ENCODE results near the gene GTF2IRD2. TPM values are rescaled to one million over a fixed set of nuclear protein-coding genes. Genes with fewer than 3 reads are reported as not detected.
"Not testable (repeated sequence)": the region's sequence is repeated elsewhere in the genome, so short reads cannot be mapped to it uniquely, and the experiment has no call there.

GTF2IRD2 gene
- total and polyA plus RNA-seq, 4 experiments from 2014 or later, result 12.2 to 35.9 (median 23.9) TPM

DNA sequence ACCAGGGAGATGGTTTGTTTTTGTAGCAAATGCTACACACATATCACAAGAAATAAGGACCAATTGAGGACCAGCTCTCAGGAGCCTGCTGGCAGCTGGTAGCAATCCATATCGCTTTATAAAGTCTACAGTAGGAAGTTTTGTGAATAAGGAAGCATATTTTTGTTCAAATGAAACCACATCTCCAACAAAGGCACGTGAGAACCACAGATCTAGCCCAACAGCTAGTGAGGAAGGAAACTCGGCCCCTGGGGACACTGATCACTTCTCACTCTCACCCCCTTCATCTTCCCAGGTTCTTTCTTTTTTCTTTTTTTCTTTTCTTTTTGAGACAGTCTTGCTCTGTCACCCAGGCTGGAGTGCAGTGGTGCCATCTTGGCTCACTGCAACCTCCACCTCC lies 35.5 kb downstream of the GTF2IRD2 start:
- H3K27me3 ChIP-seq (ENCODE audit: insufficient read depth, low read length); H3K36me3 Mint-ChIP-seq; H3K4me1 Mint-ChIP-seq; H3K36me3 ChIP-seq (ENCODE audit: insufficient read depth, low read length); H3K9me3 ChIP-seq (ENCODE audit: control insufficient read depth in 1 of 2, low read length in 2 of 2); H3K4me3 ChIP-seq (ENCODE audit: low read length in 2 of 2); H3K9me3 Mint-ChIP-seq; H3K27me3 Mint-ChIP-seq; intact Hi-C loops (cut with micrococcal nuclease); CTCF ChIA-PET (ENCODE audit: partially characterized antibody); H3K4me3 Mint-ChIP-seq; DNase-seq; H3K27ac Mint-ChIP-seq; H3K4me1 ChIP-seq (ENCODE audit: insufficient read depth, low read length); POLR2A ChIA-PET (ENCODE audit: partially characterized antibody); H3K27ac ChIP-seq (ENCODE audit: low read depth, low read length): not testable (repeated sequence)

DNA sequence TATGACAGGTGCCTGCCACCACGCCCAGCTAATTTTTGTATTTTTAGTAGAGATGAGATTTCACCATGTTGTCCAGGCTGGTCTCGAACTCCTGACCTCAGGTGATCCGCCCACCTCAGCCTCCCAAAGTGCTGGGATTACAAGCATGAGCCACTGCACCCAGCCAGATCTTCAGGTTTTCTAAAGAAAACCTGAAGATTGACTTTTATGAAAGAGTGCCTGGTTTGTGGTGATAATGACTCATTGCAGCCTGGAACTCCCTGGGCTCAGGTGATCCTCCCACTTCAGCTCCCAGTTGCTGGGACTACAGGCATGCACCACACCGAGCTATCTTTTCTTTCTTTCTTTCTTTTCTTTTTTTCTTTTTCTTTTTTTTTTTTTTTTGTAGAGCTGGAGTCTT lies 52.8 kb downstream of the GTF2IRD2 start:
- DNase-seq; H3K27ac ChIP-seq (ENCODE audit: low read depth, low read length); intact Hi-C loops (cut with micrococcal nuclease); H3K9me3 Mint-ChIP-seq; H3K36me3 ChIP-seq (ENCODE audit: insufficient read depth, low read length); CTCF ChIA-PET (ENCODE audit: partially characterized antibody); H3K4me3 ChIP-seq (ENCODE audit: low read length in 2 of 2); H3K36me3 Mint-ChIP-seq; H3K4me1 Mint-ChIP-seq; H3K4me1 ChIP-seq (ENCODE audit: insufficient read depth, low read length); H3K27me3 Mint-ChIP-seq; H3K27me3 ChIP-seq (ENCODE audit: insufficient read depth, low read length); H3K4me3 Mint-ChIP-seq; POLR2A ChIA-PET (ENCODE audit: partially characterized antibody); H3K9me3 ChIP-seq (ENCODE audit: control insufficient read depth in 1 of 2, low read length in 2 of 2); H3K27ac Mint-ChIP-seq: not testable (repeated sequence)

DNA sequence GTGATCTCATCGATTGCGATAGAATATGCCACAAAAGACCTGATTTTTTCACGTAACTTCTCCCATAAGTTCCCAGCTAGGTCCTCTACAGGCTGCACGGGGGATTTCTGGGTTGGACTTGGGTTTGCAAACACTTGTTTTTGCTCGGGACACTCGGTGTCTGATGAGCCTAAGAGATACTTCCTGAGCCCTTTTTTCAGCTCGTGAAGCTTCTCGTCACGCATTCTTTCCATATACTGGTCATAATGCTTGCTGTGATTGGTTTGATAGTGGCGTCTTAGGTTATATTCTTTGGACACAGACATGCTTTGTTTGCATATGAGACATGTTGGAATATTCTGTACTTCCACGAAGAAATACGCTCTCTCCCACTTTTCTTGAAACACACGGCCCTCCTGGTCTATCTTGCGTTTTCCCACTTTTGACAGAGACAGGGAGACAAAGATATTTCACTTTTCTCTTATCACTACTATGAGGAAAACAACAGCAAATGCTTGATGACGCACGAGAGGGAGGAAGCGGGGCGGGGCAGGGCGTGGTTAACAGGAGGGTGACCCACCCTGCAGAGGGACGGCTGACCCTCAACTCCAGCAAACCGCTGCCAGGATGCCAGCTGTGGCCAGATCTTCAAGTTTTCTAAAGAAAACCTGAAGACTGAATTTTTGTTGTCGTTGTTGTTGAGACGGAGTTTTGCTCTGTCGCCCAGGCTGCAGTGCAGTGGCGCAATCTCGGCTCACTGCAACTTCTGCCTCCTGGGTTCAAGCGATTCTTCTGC lies 53.4 kb downstream of the GTF2IRD2 start:
- H3K27me3 ChIP-seq (ENCODE audit: insufficient read depth, low read length); POLR2A ChIA-PET (ENCODE audit: partially characterized antibody); H3K27me3 Mint-ChIP-seq; H3K4me3 Mint-ChIP-seq; intact Hi-C loops (cut with micrococcal nuclease); H3K4me1 Mint-ChIP-seq; H3K9me3 ChIP-seq (ENCODE audit: control insufficient read depth in 1 of 2, low read length in 2 of 2); H3K4me3 ChIP-seq (ENCODE audit: low read length in 2 of 2); H3K36me3 Mint-ChIP-seq; H3K9me3 Mint-ChIP-seq; H3K36me3 ChIP-seq (ENCODE audit: insufficient read depth, low read length); H3K27ac ChIP-seq (ENCODE audit: low read depth, low read length); H3K4me1 ChIP-seq (ENCODE audit: insufficient read depth, low read length); H3K27ac Mint-ChIP-seq; CTCF ChIA-PET (ENCODE audit: partially characterized antibody); DNase-seq: not testable (repeated sequence)

DNA sequence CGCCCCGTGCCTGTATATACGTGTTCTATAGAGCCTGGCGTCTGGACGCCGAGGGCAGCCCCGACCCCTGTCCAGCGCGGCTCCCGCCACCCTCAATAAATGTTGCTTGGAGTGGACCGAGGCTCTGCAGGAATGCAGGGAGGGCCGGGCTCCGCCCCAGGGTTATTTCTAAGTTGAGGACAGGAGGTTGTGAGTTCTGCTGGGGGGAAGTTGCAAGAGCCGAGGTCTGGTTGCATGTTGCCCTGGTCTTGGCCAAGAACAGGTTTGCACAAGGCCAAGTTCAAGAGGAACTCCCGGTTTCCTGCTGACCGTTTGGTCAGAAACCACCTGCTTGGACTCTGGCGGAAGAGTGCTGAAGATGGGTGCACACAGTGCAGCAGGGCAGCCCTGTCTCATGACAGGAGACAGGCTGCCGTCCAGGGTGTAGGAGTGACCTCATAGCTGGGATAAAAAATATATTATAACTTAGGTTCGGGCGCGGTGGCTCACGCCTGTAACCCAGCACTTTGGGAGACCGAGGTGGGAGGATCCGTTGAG lies 62.1 kb downstream of the GTF2IRD2 start:
- H3K27ac Mint-ChIP-seq; H3K4me3 ChIP-seq (ENCODE audit: low read length in 2 of 2); H3K27ac ChIP-seq (ENCODE audit: low read depth, low read length); H3K9me3 Mint-ChIP-seq; DNase-seq; H3K36me3 Mint-ChIP-seq; intact Hi-C loops (cut with micrococcal nuclease); H3K4me3 Mint-ChIP-seq; H3K4me1 ChIP-seq (ENCODE audit: insufficient read depth, low read length); H3K27me3 Mint-ChIP-seq; H3K36me3 ChIP-seq (ENCODE audit: insufficient read depth, low read length); H3K9me3 ChIP-seq (ENCODE audit: control insufficient read depth in 1 of 2, low read length in 2 of 2); POLR2A ChIA-PET (ENCODE audit: partially characterized antibody); H3K27me3 ChIP-seq (ENCODE audit: insufficient read depth, low read length); H3K4me1 Mint-ChIP-seq; CTCF ChIA-PET (ENCODE audit: partially characterized antibody): not testable (repeated sequence)

- CTCF ChIA-PET (ENCODE audit: partially characterized antibody); H3K36me3 ChIP-seq (ENCODE audit: insufficient read depth, low read length); intact Hi-C loops (cut with micrococcal nuclease); H3K4me1 ChIP-seq (ENCODE audit: insufficient read depth, low read length); POLR2A ChIA-PET (ENCODE audit: partially characterized antibody); H3K4me1 Mint-ChIP-seq; H3K27me3 ChIP-seq (ENCODE audit: insufficient read depth, low read length); H3K27me3 Mint-ChIP-seq; H3K9me3 Mint-ChIP-seq; H3K36me3 Mint-ChIP-seq; H3K27ac Mint-ChIP-seq; H3K9me3 ChIP-seq (ENCODE audit: control insufficient read depth in 1 of 2, low read length in 2 of 2); H3K27ac ChIP-seq (ENCODE audit: low read depth, low read length); H3K4me3 ChIP-seq (ENCODE audit: low read length in 2 of 2): not testable (repeated sequence)
- peak overlapping the region in 5 of 8 donors; percentile 61 to 77 (median 74) for H3K4me3 Mint-ChIP-seq
- DNase-seq, result peak; percentile 96 to 100 (median 96)
Observed at GRCh38 chr7:74788369-74789150, 62.8 kb downstream of the GTF2IRD2 start.

- intact Hi-C loops (cut with micrococcal nuclease); H3K4me1 Mint-ChIP-seq; H3K27me3 Mint-ChIP-seq: not testable (repeated sequence)
Observed at GRCh38 chr7:74783595-74783994, 67.8 kb downstream of the GTF2IRD2 start.

DNA sequence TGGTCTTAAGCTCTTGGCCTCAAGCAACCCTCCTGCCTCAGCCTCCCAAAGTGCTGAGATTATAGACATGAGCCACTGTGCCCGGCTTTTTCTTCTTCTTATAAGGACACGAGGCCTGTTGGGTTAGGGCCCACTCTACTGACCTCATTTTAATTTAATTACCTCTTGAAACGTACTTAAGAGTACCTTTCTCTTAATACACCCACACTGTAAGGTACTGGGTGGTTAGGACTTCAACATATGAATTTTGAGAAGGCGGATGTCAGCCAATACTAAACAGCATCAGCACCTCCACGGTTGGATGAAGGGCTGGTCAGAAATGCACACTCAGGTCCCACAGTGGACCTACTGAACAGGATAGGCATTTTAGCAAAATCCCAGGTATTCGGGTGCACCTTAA lies 69.7 kb downstream of the GTF2IRD2 start:
- CTCF ChIA-PET (ENCODE audit: partially characterized antibody); POLR2A ChIA-PET (ENCODE audit: partially characterized antibody); H3K4me3 Mint-ChIP-seq; H3K4me1 Mint-ChIP-seq; H3K36me3 ChIP-seq (ENCODE audit: insufficient read depth, low read length); H3K27ac ChIP-seq (ENCODE audit: low read depth, low read length); H3K9me3 ChIP-seq (ENCODE audit: control insufficient read depth in 1 of 2, low read length in 2 of 2); DNase-seq; H3K27me3 ChIP-seq (ENCODE audit: insufficient read depth, low read length); H3K27me3 Mint-ChIP-seq; intact Hi-C loops (cut with micrococcal nuclease); H3K4me3 ChIP-seq (ENCODE audit: low read length in 2 of 2); H3K36me3 Mint-ChIP-seq; H3K27ac Mint-ChIP-seq; H3K4me1 ChIP-seq (ENCODE audit: insufficient read depth, low read length); H3K9me3 Mint-ChIP-seq: not testable (repeated sequence)

More at GRCh38 chr7:74783595-74783994, 67.8 kb downstream of the GTF2IRD2 start:
- H3K27ac Mint-ChIP-seq; POLR2A ChIA-PET (ENCODE audit: partially characterized antibody); H3K27me3 ChIP-seq (ENCODE audit: insufficient read depth, low read length); H3K9me3 Mint-ChIP-seq; H3K4me3 ChIP-seq (ENCODE audit: low read length in 2 of 2); H3K9me3 ChIP-seq (ENCODE audit: control insufficient read depth in 1 of 2, low read length in 2 of 2); DNase-seq; H3K4me1 ChIP-seq (ENCODE audit: insufficient read depth, low read length); CTCF ChIA-PET (ENCODE audit: partially characterized antibody); H3K4me3 Mint-ChIP-seq; H3K36me3 Mint-ChIP-seq; H3K36me3 ChIP-seq (ENCODE audit: insufficient read depth, low read length); H3K27ac ChIP-seq (ENCODE audit: low read depth, low read length): not testable (repeated sequence)

All from CD4-positive, alpha-beta memory T cell (primary cell).